Measurements from ENCODE around the gene SH2D2A. TPM values are rescaled to one million over a fixed set of nuclear protein-coding genes. Genes with fewer than 3 reads are reported as not detected.

Gene SH2D2A
- total RNA-seq, 4 donors from 2014 or later, result 2.2 to 6.5 (median 3.7) TPM

GRCh38 chr1:156842618-156843300 is 26.1 kb upstream of the SH2D2A start:
- TF ChIP-seq CTCF (IDR thresholded peaks at IDR 0.05), result no peak
- no peak for ATAC-seq (ENCODE audit: low FRiP score)
- DNase-seq (ENCODE audit: low spot score), result no peak

GRCh38 chr1:156841295-156841855 is 24.7 kb upstream of the SH2D2A start:
- no peak for TF ChIP-seq CTCF (IDR thresholded peaks at IDR 0.05)

GRCh38 chr1:156840898-156841279 is 24.2 kb upstream of the SH2D2A start:
- ATAC-seq (ENCODE audit: low FRiP score), result no peak
- no peak for TF ChIP-seq CTCF (IDR thresholded peaks at IDR 0.05)
- DNase-seq (ENCODE audit: low spot score), result no peak

More at GRCh38 chr1:156841295-156841855, 24.7 kb upstream of the SH2D2A start:
- DNase-seq (ENCODE audit: low spot score) (no peak), ATAC-seq (ENCODE audit: low FRiP score) (no peak)

- ATAC-seq (ENCODE audit: low FRiP score) (no peak), DNase-seq (ENCODE audit: low spot score) (no peak)
Observed at GRCh38 chr1:156840186-156840897, 23.7 kb upstream of the SH2D2A start.

GRCh38 chr1:156839426-156840109 is 22.9 kb upstream of the SH2D2A start:
- no peak for ATAC-seq (ENCODE audit: low FRiP score)
- DNase-seq (ENCODE audit: low spot score), result no peak

More at GRCh38 chr1:156840186-156840897, 23.7 kb upstream of the SH2D2A start:
- no peak for TF ChIP-seq CTCF (IDR thresholded peaks at IDR 0.05)

GRCh38 chr1:156838972-156839371 is 22.3 kb upstream of the SH2D2A start:
- ATAC-seq (ENCODE audit: low FRiP score) (no peak), DNase-seq (ENCODE audit: low spot score) (no peak)
- peak in 1 of 3 donors; percentile 32 for TF ChIP-seq CTCF (IDR thresholded peaks at IDR 0.05)

More at GRCh38 chr1:156839426-156840109, 22.9 kb upstream of the SH2D2A start:
- TF ChIP-seq CTCF (IDR thresholded peaks at IDR 0.05), result no peak

All from omental fat pad (tissue), 4 donors.